A549 (cell line): ENCODE results near the gene ANKS1B.

Experiments used
- CTCF ChIP-seq: fragments of >200 bp; sonication (Bioruptor Twin); formaldehyde crosslinking; IDR thresholded peaks from 3 replicates; pipeline ENCODE4 v1.5.1; 2016
- EP300 ChIP-seq, 2 experiments: fragments of >200 bp; sonication (Bioruptor Twin); formaldehyde crosslinking; IDR thresholded peaks; 2 replicates in 1 of 2; 3 replicates in 1 of 2; pipeline ENCODE4 v1.6.1; 2016 to 2017
- JUN ChIP-seq, 2 experiments: fragments of >200 bp; sonication (Bioruptor Twin); formaldehyde crosslinking; IDR thresholded peaks; 2 replicates in 1 of 2; 3 replicates in 1 of 2; pipeline ENCODE4 v1.6.1; 2016 to 2017
- MAZ ChIP-seq: fragments of 150-350 bp; IDR thresholded peaks from 2 replicates; pipeline ENCODE4 v1.6.1; 2014; ENCODE audit warnings: antibody characterized with exemption, low read depth, low read length, borderline replicate concordance
- NR3C1 ChIP-seq: fragments of >200 bp; sonication (Bioruptor Twin); formaldehyde crosslinking; IDR thresholded peaks from 3 replicates; pipeline ENCODE4 v1.6.1; 2017
- POLR2A ChIP-seq: IDR thresholded peaks from 2 replicates; pipeline ENCODE4 v1.6.1; 2012; ENCODE audit warnings: mild to moderate bottlenecking, low read length
- RAD21 ChIP-seq, 2 experiments: fragments of >200 bp in 1 of 2; sonication (Bioruptor Twin) in 1 of 2; formaldehyde crosslinking in 1 of 2; IDR thresholded peaks in 1 of 2; conservative IDR thresholded peaks in 1 of 2; 2 replicates in 1 of 2; 3 replicates in 1 of 2; pipeline ENCODE4 v1.6.1; 2012 to 2018; ENCODE audit warnings: inconsistent platforms in 1 of 2
- REST ChIP-seq: fragments of 200-600 bp; sonication (generic); IDR thresholded peaks from 2 replicates; pipeline ENCODE4 v1.6.1; 2016; ENCODE audit warnings: antibody characterized with exemption, mild to moderate bottlenecking, moderate library complexity
- USF2 ChIP-seq: fragments of 450-650 bp; IDR thresholded peaks from 2 replicates; pipeline ENCODE4 v1.6.1; 2014; ENCODE audit warnings: antibody characterized with exemption

- TF ChIP-seq CTCF = no peak
- TF ChIP-seq POLR2A = no peak
- no peak for TF ChIP-seq NR3C1
- no peak for TF ChIP-seq RAD21 (conservative IDR thresholded peaks at IDR 0.05 in 1 of 2, IDR thresholded peaks at IDR 0.05 in 1 of 2)
- TF ChIP-seq EP300 (IDR thresholded peaks at IDR 0.05) = no peak
- TF ChIP-seq USF2 = no peak
- TF ChIP-seq MAZ = no peak
- TF ChIP-seq JUN (IDR thresholded peaks at IDR 0.05) = no peak
- no peak for TF ChIP-seq REST
Measured at GRCh38 chr12:100020370-100020769, 35.6 kb upstream of the ANKS1B start.
